CD4-positive, alpha-beta T cell (primary cell): ENCODE measurements around the gene BCO2. TPM values are rescaled to one million over a fixed set of nuclear protein-coding genes. Genes with fewer than 3 reads are reported as not detected.
A peak's percentile ranks its signal among the peaks of the same experiment; 100 is the strongest.

Experiments used
- ATAC-seq: fragments of 200-7000 bp; cut with Tn5 transposase; one replicate; pipeline ENCODE4 v1.10.0; 2022; ENCODE audit warnings: mild to moderate bottlenecking; ENCODE audit not compliant: poor library complexity
- CTCF ChIA-PET: fragments of 350-600 bp; sonication (Branson Sonifier 250); formaldehyde crosslinking; loops from one replicate; lab custom pipeline; 2021; ENCODE audit warnings: antibody characterized with exemption, inconsistent platforms; lab: Charles Lee
- POLR2A ChIA-PET: fragments of 350-600 bp; sonication (Branson Sonifier 250); formaldehyde crosslinking; loops from one replicate; lab custom pipeline; 2021; ENCODE audit warnings: antibody characterized with exemption, inconsistent platforms; lab: Charles Lee
- DNase-seq, 14 experiments: peaks; one replicate each; pipeline ENCODE4 v3.0.0-alpha.2; 2013 to 2020; ENCODE audit warnings: mixed read lengths in 2 of 14
- H3K27ac ChIP-seq, 2 donors: one replicate each; pipeline versions ENCODE4 v1.5.1 to v1.7.0; 2013; ENCODE audit warnings: low read length in 2 of 2, low read depth in 1 of 2, mild to moderate bottlenecking in 1 of 2
- H3K27me3 ChIP-seq, 2 experiments: 1 replicate in 1 of 2; 2 replicates in 1 of 2; pipeline versions ENCODE4 v1.6.1 to v1.7.0; 2013; ENCODE audit warnings: low read length in 2 of 2, control low read depth in 1 of 2, mild to moderate bottlenecking in 1 of 2, moderate library complexity in 1 of 2; ENCODE audit not compliant: insufficient read depth in 2 of 2, control insufficient read depth in 1 of 2
- H3K36me3 ChIP-seq: one replicate; pipeline ENCODE4 v1.6.1; 2013; ENCODE audit warnings: low read length, control low read depth; ENCODE audit not compliant: insufficient read depth
- H3K4me1 ChIP-seq: one replicate; pipeline ENCODE4 v1.6.1; 2013; ENCODE audit warnings: low read length, control low read depth; ENCODE audit not compliant: insufficient read depth
- H3K4me3 ChIP-seq: one replicate; pipeline ENCODE4 v1.5.1; 2013; ENCODE audit warnings: mild to moderate bottlenecking, low read length, moderate library complexity
- H3K9me3 ChIP-seq, 2 experiments: 1 replicate in 1 of 2; 2 replicates in 1 of 2; pipeline versions ENCODE4 v1.6.1 to v1.7.0; 2013; ENCODE audit warnings: low read length in 2 of 2, mild to moderate bottlenecking in 2 of 2, control low read depth in 1 of 2, moderate library complexity in 1 of 2; ENCODE audit not compliant: control insufficient read depth in 1 of 2, insufficient read depth in 1 of 2
- H3K27ac Mint-ChIP-seq: one replicate; pipeline ENCODE4 v1.8.0; 2020; ENCODE audit warnings: mixed read lengths
- H3K27me3 Mint-ChIP-seq: one replicate; pipeline ENCODE4 v1.8.0; 2021; ENCODE audit warnings: mixed read lengths
- H3K36me3 Mint-ChIP-seq: one replicate; pipeline ENCODE4 v1.8.0; 2021; ENCODE audit warnings: low read depth, mixed read lengths
- H3K4me1 Mint-ChIP-seq: one replicate; pipeline ENCODE4 v1.8.0; 2021; ENCODE audit warnings: low read depth, mixed read lengths
- H3K4me3 Mint-ChIP-seq: one replicate; pipeline ENCODE4 v1.8.0; 2020; ENCODE audit warnings: mild to moderate bottlenecking, mixed read lengths
- H3K9me3 Mint-ChIP-seq: one replicate; pipeline ENCODE4 v1.8.0; 2020; ENCODE audit warnings: mixed read lengths
- intact Hi-C, 2 experiments: fragments of 100-400 bp; cut with DNase I in 1 of 2; cut with micrococcal nuclease in 1 of 2; formaldehyde crosslinking; loops; one replicate each; pipeline versions ENCODE4 v1.15.1 to v1.9.0; 2023 to 2025; cut with DNase I, micrococcal nuclease
- polyA plus RNA-seq, 2 donors: library from polyadenylated mRNA; unstranded; fragments of 120-200 nt; gene quantifications; one replicate each; pipeline ENCODE4 v1.2.1, GENCODE V29; 2013
- total RNA-seq, 174 experiments: library from RNA in 2 of 174; stranded (reverse) in 2 of 174; gene quantifications; one replicate each; pipeline ENCODE4 v1.2.3 and lab custom pipeline; 2021 to 2026
- TF ChIP-seq, protein P1 (sequence below): fragments of 200-600 bp; IDR thresholded peaks from one replicate; pipeline ENCODE4 v1.8.0; 2022; ENCODE audit warnings: antibody characterized with exemption, mild to moderate bottlenecking

Gene BCO2, protein sequence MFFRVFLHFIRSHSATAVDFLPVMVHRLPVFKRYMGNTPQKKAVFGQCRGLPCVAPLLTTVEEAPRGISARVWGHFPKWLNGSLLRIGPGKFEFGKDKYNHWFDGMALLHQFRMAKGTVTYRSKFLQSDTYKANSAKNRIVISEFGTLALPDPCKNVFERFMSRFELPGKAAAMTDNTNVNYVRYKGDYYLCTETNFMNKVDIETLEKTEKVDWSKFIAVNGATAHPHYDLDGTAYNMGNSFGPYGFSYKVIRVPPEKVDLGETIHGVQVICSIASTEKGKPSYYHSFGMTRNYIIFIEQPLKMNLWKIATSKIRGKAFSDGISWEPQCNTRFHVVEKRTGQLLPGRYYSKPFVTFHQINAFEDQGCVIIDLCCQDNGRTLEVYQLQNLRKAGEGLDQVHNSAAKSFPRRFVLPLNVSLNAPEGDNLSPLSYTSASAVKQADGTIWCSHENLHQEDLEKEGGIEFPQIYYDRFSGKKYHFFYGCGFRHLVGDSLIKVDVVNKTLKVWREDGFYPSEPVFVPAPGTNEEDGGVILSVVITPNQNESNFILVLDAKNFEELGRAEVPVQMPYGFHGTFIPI
- 1 to 10 TPM; 1.1 to 1.5 TPM for total RNA-seq
- polyA plus RNA-seq (2013, experiment 1 of 2) = 1.4 TPM
- 1.9 TPM for polyA plus RNA-seq (2013, experiment 2 of 2)
- total RNA-seq (lab: John Stamatoyannopoulos, UW) = 0 to 2.3 (median 0.74) reads per million in 172 experiments

DNA sequence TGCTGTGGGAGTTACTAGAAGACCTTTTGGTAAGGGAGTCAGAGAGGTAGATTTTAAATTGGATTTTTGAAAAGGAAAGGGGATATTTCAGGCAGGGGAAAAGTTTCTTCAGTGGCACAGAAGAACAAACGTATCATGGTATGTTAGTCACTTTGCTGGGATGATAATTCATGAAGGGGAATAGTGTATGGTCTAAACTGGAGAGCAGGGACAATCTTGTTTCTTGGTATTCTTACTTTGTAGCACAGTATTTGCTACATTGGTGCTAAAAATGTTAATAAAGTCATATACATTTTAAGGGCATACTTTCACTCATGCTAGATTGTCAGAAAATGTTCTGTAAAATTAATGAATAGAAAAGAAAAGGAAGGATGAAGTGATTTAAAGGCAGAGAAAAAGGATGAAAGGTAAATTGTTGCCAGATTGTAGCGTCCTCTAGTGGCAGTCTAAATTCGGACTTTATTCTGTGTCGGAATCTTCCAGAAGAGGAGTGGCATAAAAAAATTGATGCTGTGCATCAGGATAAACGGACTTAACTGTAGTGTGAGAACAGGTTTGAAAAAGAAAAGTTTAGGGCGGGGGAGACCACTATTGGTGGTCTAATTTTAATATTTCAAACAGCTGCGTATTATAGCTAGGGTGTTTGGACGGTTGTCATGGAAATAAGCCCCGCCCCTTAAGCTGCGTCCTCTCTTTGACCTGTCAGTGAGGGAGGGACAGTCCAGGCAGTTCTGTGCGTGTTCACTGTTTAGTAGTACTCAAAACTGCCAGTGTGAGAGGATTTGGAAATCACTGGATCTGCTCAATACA lies at the start of gene BCO2:
BCO2 (plus strand) TSS at position 724 of the 810 bp plus-strand sequence. CDS start 90 bp downstream, outside the sequence.
- peak in 11 of 14 experiments; percentile 4 to 73 (median 9) for DNase-seq
- Histone ChIP-seq H3K9me3 (no peaks in the 10 kb centered on the region), H3K4me1 (peaks cover 3% of the 10 kb centered on the region), H3K27me3 (peaks cover 0 to 3% of the 10 kb centered on the region in 2 experiments), H3K4me3 (peak within 1 kb of the TSS; percentile 15), H3K27ac (no peak within 1 kb of the TSS), H3K36me3 (no peaks in the 10 kb centered on the region)
- ATAC-seq = peak; percentile 29
- CTCF ChIA-PET = no interaction called here
- intact Hi-C loops = no loop called here
- H3K4me3 Mint-ChIP-seq = no peak within 1 kb of the TSS
- H3K36me3 Mint-ChIP-seq = no peaks in the 10 kb centered on the region
- POLR2A ChIA-PET = no interaction called here
- H3K4me1 Mint-ChIP-seq = peaks cover 13% of the 10 kb centered on the region
- H3K9me3 Mint-ChIP-seq = no peaks in the 10 kb centered on the region
- H3K27me3 Mint-ChIP-seq = peaks cover 12% of the 10 kb centered on the region
- TF ChIP-seq, protein P1, sequence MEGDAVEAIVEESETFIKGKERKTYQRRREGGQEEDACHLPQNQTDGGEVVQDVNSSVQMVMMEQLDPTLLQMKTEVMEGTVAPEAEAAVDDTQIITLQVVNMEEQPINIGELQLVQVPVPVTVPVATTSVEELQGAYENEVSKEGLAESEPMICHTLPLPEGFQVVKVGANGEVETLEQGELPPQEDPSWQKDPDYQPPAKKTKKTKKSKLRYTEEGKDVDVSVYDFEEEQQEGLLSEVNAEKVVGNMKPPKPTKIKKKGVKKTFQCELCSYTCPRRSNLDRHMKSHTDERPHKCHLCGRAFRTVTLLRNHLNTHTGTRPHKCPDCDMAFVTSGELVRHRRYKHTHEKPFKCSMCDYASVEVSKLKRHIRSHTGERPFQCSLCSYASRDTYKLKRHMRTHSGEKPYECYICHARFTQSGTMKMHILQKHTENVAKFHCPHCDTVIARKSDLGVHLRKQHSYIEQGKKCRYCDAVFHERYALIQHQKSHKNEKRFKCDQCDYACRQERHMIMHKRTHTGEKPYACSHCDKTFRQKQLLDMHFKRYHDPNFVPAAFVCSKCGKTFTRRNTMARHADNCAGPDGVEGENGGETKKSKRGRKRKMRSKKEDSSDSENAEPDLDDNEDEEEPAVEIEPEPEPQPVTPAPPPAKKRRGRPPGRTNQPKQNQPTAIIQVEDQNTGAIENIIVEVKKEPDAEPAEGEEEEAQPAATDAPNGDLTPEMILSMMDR = peak; percentile 40
- no peak within 1 kb of the TSS for H3K27ac Mint-ChIP-seq

DNA sequence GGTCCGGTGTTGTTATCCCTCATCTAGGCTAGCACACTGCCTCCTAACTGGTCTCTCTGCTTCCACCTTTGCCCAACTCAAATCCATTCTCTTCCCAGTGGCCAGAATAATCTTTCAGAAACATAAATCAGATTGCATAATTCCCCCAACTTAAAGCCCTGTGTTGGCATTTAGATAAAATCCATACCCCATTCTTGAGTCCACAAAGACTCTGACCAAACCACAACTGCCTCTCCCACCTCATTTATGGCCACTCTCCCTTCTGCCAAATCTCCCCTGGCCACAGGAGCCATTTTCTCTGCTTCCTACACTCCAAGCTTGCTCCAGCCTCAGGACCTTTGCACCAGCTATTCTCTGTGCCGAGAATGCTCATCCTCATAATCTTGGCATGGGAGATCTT lies 48.3 kb upstream of the BCO2 start:
- Mint-ChIP-seq H3K36me3 (no peaks in the 10 kb centered on the region), H3K4me3 (no peak overlapping the region), H3K4me1 (no peaks in the 10 kb centered on the region), H3K9me3 (no peaks in the 10 kb centered on the region), H3K27ac (no peak overlapping the region), H3K27me3 (no peaks in the 10 kb centered on the region)
- ChIA-PET CTCF (no interaction called here), POLR2A (no interaction called here)
- DNase-seq (no peak), ATAC-seq (no peak)
- Histone ChIP-seq H3K27ac (no peak overlapping the region), H3K4me3 (no peak overlapping the region), H3K36me3 (no peaks in the 10 kb centered on the region), H3K9me3 (no peaks in the 10 kb centered on the region), H3K4me1 (no peaks in the 10 kb centered on the region), H3K27me3 (no peaks in the 10 kb centered on the region)
- TF ChIP-seq, protein P1 = no peak
- intact Hi-C loops = no loop called here

DNA sequence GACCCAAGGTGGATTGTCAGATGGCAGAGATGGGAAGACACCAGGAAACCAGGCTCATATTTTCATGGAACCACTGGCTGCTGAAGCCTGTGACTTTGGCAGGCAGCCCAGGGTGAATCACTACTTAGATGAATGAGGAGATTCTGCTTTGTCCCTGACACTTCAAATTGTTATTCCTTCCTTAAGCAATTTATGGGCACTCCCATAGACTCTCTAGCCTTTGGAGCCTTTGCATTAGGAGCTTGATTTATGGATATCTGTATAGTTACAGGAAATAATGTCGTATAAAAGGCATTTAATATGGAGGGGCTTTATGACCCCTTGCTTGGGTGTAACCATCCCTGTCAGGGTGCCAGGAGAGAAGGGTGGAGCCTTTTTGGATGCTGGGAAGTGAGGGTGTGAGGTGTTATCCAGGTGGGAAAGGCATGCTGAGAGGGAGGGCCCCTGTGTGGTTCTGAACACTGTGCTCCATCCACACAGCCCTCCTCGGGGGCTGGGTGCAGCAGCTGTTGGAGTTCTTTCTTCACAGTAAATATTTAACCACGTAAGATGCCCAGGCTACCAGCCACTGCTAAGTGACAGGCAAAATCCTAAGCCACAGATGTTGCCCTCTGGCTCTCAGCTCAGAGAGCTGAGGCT lies 46.7 kb upstream of the BCO2 start:
- H3K27ac Mint-ChIP-seq = no peak overlapping the region
- H3K9me3 ChIP-seq = no peaks in the 10 kb centered on the region
- CTCF ChIA-PET = no interaction called here
- no peaks in the 10 kb centered on the region for H3K27me3 ChIP-seq
- no peaks in the 10 kb centered on the region for H3K36me3 Mint-ChIP-seq
- H3K27me3 Mint-ChIP-seq = no peaks in the 10 kb centered on the region
- ATAC-seq (no peak), DNase-seq (no peak)
- H3K4me3 ChIP-seq = no peak overlapping the region
- POLR2A ChIA-PET = no interaction called here
- no peak overlapping the region for H3K4me3 Mint-ChIP-seq
- intact Hi-C loops = no loop called here
- H3K4me1 ChIP-seq = no peaks in the 10 kb centered on the region
- no peaks in the 10 kb centered on the region for H3K36me3 ChIP-seq
- no peak overlapping the region for H3K27ac ChIP-seq
- no peaks in the 10 kb centered on the region for H3K9me3 Mint-ChIP-seq
- TF ChIP-seq, protein P1 = no peak
- H3K4me1 Mint-ChIP-seq = no peaks in the 10 kb centered on the region
